Neural cell (in vitro differentiated cells): ENCODE measurements around the gene DLD. TPM values are rescaled to one million over a fixed set of nuclear protein-coding genes. Genes with fewer than 3 reads are reported as not detected.
A peak's percentile ranks its signal among the peaks of the same experiment; 100 is the strongest.

ENCODE experiments used
- H2AFZ ChIP-seq: fragments of 200-600, 300-800 bp; sonication (generic), shearing (Covaris generic); 2 replicates; pipeline ENCODE4 v1.6.0; 2014; ENCODE audit warnings: low read depth, mild to moderate bottlenecking, antibody characterized with exemption, low read length, moderate library complexity
- H3F3A ChIP-seq: fragments of 200-600 bp; shearing (Covaris generic); 2 replicates; pipeline ENCODE4 v1.6.1; 2016; ENCODE audit warnings: mild to moderate bottlenecking, moderate library complexity, mixed read lengths, antibody characterized with exemption, low read length; ENCODE audit not compliant: insufficient read depth, poor library complexity, severe bottlenecking
- H3K27ac ChIP-seq: fragments of 200-600, 300-800 bp; sonication (generic), shearing (Covaris generic); 2 replicates; pipeline ENCODE4 v1.5.1; 2014; ENCODE audit warnings: mild to moderate bottlenecking, low read length, moderate library complexity
- H3K27me3 ChIP-seq: fragments of 300-800, 200-600 bp; sonication (generic), shearing (Covaris generic); 2 replicates; pipeline ENCODE4 v1.6.0; 2014; ENCODE audit warnings: mild to moderate bottlenecking, low read depth, low read length, moderate library complexity; ENCODE audit not compliant: insufficient read depth
- H3K36me3 ChIP-seq: fragments of 300-800, 200-600 bp; sonication (generic), shearing (Covaris generic); 2 replicates; pipeline ENCODE4 v1.5.1; 2014; ENCODE audit warnings: mild to moderate bottlenecking, antibody characterized with exemption, low read length, moderate library complexity; ENCODE audit not compliant: insufficient read depth
- H3K4me2 ChIP-seq: fragments of 300-800, 200-600 bp; sonication (generic), shearing (Covaris generic); 2 replicates; pipeline ENCODE4 v1.6.0; 2014; ENCODE audit warnings: mild to moderate bottlenecking, low read length
- H3K4me3 ChIP-seq: fragments of 300-800, 200-600 bp; sonication (generic), shearing (Covaris generic); 2 replicates; pipeline ENCODE4 v1.5.1; 2014; ENCODE audit warnings: mild to moderate bottlenecking, low read length, moderate library complexity
- H3K79me2 ChIP-seq: fragments of 200-600 bp; shearing (Covaris generic); replicated peaks from 2 replicates; pipeline ENCODE4 v1.6.0; 2014; ENCODE audit warnings: mild to moderate bottlenecking, low read length, moderate library complexity; ENCODE audit not compliant: insufficient read depth
- H3K9ac ChIP-seq: fragments of 300-800, 200-600 bp; sonication (generic), shearing (Covaris generic); 2 replicates; pipeline ENCODE4 v1.6.1; 2016; ENCODE audit warnings: mild to moderate bottlenecking, low read length, mixed read lengths
- H3K9me2 ChIP-seq: fragments of 200-600 bp; shearing (Covaris generic); 2 replicates; pipeline ENCODE4 v1.6.1; 2016; ENCODE audit warnings: mild to moderate bottlenecking, low read length, mixed read lengths; ENCODE audit not compliant: insufficient read depth
- H3K9me3 ChIP-seq: fragments of 200-600, 300-800 bp; sonication (generic), shearing (Covaris generic); 2 replicates; pipeline ENCODE4 v1.6.1; 2016; ENCODE audit warnings: mild to moderate bottlenecking, mixed run types, low read length, moderate library complexity, mixed read lengths
- H4K20me1 ChIP-seq: fragments of 200-600 bp; shearing (Covaris generic); 2 replicates; pipeline ENCODE4 v1.6.1; 2016; ENCODE audit warnings: mild to moderate bottlenecking, mixed run types; ENCODE audit not compliant: insufficient read depth
- EP300 ChIP-seq: fragments of 450-650 bp; conservative IDR thresholded peaks from 2 replicates; pipeline ENCODE4 v1.6.1; 2014; ENCODE audit warnings: antibody characterized with exemption, mild to moderate bottlenecking, moderate library complexity; ENCODE audit not compliant: poor library complexity, severe bottlenecking
- EZH2 ChIP-seq: fragments of 200-600, 300-800 bp; shearing (Covaris generic), sonication (generic); IDR thresholded peaks from 2 replicates; pipeline ENCODE4 v1.6.1; 2014; ENCODE audit warnings: antibody characterized with exemption, low read length, borderline replicate concordance, mild to moderate bottlenecking; ENCODE audit not compliant: insufficient read depth, poor library complexity, severe bottlenecking
- MXI1 ChIP-seq: fragments of 450-650 bp; conservative IDR thresholded peaks from 2 replicates; pipeline ENCODE4 v1.6.1; 2014; ENCODE audit warnings: antibody characterized with exemption, mild to moderate bottlenecking; ENCODE audit not compliant: poor library complexity, severe bottlenecking
- POLR2AphosphoS5 ChIP-seq: IDR thresholded peaks from 2 replicates; pipeline ENCODE4 v1.6.1; 2012
- RAD21 ChIP-seq: fragments of 450-650 bp; conservative IDR thresholded peaks from 2 replicates; pipeline ENCODE4 v1.6.1; 2014; ENCODE audit warnings: antibody characterized with exemption, mild to moderate bottlenecking, moderate library complexity
- SMC3 ChIP-seq: fragments of 450-650 bp; conservative IDR thresholded peaks from 2 replicates; pipeline ENCODE4 v1.6.1; 2014; ENCODE audit warnings: antibody characterized with exemption, mild to moderate bottlenecking, moderate library complexity; ENCODE audit not compliant: poor library complexity
- TAF1 ChIP-seq: IDR thresholded peaks from 2 replicates; pipeline ENCODE4 v1.6.1; 2012; ENCODE audit warnings: low read depth
- polyA plus RNA-seq: library from polyadenylated mRNA; depleted of rRNA; stranded (reverse); fragments of >200 nt; gene quantifications from 2 replicates; pipeline ENCODE4 v1.2.3, GENCODE V29; 2014
- TF ChIP-seq, protein P1 (sequence below): fragments of 450-650 bp; IDR thresholded peaks from 2 replicates; pipeline ENCODE4 v1.5.1; 2014; ENCODE audit warnings: antibody characterized with exemption, mild to moderate bottlenecking, moderate library complexity; ENCODE audit not compliant: poor library complexity, severe bottlenecking
- TF ChIP-seq, protein P2 (sequence below): IDR thresholded peaks from 2 replicates; pipeline ENCODE4 v1.6.1; 2012; ENCODE audit warnings: borderline replicate concordance

DLD gene
- polyA plus RNA-seq, 1 donor from 2014 or later = 214 TPM

DNA sequence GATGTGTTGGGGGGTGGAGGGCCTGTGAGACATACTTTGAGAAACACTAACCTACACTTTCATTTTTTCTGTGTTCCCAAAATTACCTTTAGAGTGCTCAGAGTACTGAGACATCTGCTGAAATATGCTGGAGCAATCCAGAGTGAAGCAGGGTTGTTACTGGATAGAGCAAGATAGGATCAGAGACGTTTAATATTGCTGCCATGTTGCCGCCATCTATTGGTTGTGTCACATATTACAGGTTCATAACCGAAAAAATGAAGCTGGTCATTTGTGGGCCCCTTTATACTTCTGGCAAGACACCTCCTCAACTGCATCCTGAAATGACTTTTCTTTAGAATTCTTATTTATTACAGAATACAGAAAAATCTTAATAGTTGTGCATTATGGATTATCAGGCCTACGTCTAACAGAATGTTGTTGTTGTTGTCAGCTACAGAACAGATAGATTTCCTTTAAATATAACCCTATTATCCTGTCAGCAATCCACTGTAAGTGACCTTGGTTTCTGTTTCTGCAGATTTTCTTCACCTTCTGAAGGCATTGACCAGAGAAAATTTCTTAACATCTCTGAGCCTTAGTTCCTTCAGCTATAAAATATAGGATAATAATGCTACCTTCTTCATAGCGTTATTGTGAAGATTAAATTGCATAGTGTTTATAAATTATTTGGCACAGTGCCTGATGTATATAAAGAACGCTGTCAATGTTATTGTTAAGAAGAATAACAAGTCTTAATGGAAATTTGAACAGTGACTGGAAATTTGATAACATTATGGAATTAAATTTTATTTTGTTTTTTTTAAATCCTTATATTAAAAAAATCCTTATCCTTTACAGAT, 16.2 kb upstream of the DLD start:
- TF ChIP-seq TAF1 = no peak
- TF ChIP-seq, protein P1, sequence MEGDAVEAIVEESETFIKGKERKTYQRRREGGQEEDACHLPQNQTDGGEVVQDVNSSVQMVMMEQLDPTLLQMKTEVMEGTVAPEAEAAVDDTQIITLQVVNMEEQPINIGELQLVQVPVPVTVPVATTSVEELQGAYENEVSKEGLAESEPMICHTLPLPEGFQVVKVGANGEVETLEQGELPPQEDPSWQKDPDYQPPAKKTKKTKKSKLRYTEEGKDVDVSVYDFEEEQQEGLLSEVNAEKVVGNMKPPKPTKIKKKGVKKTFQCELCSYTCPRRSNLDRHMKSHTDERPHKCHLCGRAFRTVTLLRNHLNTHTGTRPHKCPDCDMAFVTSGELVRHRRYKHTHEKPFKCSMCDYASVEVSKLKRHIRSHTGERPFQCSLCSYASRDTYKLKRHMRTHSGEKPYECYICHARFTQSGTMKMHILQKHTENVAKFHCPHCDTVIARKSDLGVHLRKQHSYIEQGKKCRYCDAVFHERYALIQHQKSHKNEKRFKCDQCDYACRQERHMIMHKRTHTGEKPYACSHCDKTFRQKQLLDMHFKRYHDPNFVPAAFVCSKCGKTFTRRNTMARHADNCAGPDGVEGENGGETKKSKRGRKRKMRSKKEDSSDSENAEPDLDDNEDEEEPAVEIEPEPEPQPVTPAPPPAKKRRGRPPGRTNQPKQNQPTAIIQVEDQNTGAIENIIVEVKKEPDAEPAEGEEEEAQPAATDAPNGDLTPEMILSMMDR = peak; percentile 85
- TF ChIP-seq POLR2AphosphoS5 = peak; percentile 55
- TF ChIP-seq SMC3 = peak; percentile 73
- peak; percentile 79 for TF ChIP-seq RAD21
- H3K4me3 ChIP-seq = no peak overlapping the region
- H3K9me2 ChIP-seq = no peaks in the 10 kb centered on the region
- no peaks in the 10 kb centered on the region for H3K27me3 ChIP-seq
- no peaks in the 10 kb centered on the region for H4K20me1 ChIP-seq
- no peaks in the 10 kb centered on the region for H3K36me3 ChIP-seq
- no peak overlapping the region for H3K27ac ChIP-seq
- H3F3A ChIP-seq = no peaks in the 10 kb centered on the region
- H3K9ac ChIP-seq = no peak overlapping the region
- no peak overlapping the region for H3K4me2 ChIP-seq
- H3K79me2 ChIP-seq = no peaks in the 10 kb centered on the region
- H2AFZ ChIP-seq = no peak overlapping the region
- H3K9me3 ChIP-seq = no peaks in the 10 kb centered on the region

- H4K20me1 ChIP-seq = no peaks in the 10 kb centered on the region
- no peak overlapping the region for H3K4me3 ChIP-seq
- no peak overlapping the region for H3K9ac ChIP-seq
- H3K9me3 ChIP-seq = no peaks in the 10 kb centered on the region
- H3K27me3 ChIP-seq = no peaks in the 10 kb centered on the region
- no peaks in the 10 kb centered on the region for H3F3A ChIP-seq
- H2AFZ ChIP-seq = no peak overlapping the region
- no peak overlapping the region for H3K4me2 ChIP-seq
- TF ChIP-seq, protein P1 = no peak
- no peak for TF ChIP-seq EP300
- no peaks in the 10 kb centered on the region for H3K9me2 ChIP-seq
- H3K27ac ChIP-seq = no peak overlapping the region
- no peaks in the 10 kb centered on the region for H3K36me3 ChIP-seq
- H3K79me2 ChIP-seq = no peaks in the 10 kb centered on the region
These were observed 14.1 kb upstream of the DLD start for GRCh38 chr7:107876916-107877315.

DNA sequence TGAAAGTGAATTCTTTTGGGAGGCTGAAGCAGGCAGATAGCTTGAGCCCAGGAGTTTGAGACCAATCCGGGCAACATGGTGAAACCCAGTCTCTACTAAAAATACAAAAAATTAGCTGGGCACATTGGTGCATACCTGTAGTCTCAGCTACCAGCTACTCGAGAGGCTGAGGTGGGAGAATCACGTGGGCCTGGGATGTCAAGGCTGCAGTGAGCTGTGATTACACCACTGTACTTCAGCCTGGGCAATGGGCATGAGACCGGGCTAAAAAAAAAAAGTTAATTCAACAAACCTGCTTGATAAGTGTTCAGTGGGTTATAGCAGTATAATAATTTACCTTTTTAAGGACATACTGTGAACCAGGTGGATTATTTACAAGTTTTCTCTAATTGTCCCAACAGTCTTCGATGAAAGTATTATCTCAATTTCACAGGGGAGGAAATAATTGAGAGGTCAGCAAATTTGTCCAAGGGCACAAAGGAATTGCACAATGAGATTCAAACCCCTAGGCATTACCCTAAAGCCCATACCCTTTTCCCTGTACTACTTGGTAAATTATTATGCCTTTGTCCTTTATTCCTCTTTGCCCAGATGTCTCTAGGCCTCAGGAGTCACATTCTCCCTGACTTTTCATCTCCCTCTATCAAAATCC, 13.1 kb upstream of the DLD start:
- H3K4me2 ChIP-seq = no peak overlapping the region
- no peaks in the 10 kb centered on the region for H3K79me2 ChIP-seq
- H3K9me2 ChIP-seq = no peaks in the 10 kb centered on the region
- H3K9me3 ChIP-seq = no peaks in the 10 kb centered on the region
- H3K36me3 ChIP-seq = no peaks in the 10 kb centered on the region
- H2AFZ ChIP-seq = no peak overlapping the region
- no peak overlapping the region for H3K9ac ChIP-seq
- TF ChIP-seq SMC3 (no peak), MXI1 (no peak), POLR2AphosphoS5 (no peak), TAF1 (no peak), EP300 (no peak), RAD21 (no peak), EZH2 (no peak)
- TF ChIP-seq, protein P1 = no peak
- TF ChIP-seq, protein P2, sequence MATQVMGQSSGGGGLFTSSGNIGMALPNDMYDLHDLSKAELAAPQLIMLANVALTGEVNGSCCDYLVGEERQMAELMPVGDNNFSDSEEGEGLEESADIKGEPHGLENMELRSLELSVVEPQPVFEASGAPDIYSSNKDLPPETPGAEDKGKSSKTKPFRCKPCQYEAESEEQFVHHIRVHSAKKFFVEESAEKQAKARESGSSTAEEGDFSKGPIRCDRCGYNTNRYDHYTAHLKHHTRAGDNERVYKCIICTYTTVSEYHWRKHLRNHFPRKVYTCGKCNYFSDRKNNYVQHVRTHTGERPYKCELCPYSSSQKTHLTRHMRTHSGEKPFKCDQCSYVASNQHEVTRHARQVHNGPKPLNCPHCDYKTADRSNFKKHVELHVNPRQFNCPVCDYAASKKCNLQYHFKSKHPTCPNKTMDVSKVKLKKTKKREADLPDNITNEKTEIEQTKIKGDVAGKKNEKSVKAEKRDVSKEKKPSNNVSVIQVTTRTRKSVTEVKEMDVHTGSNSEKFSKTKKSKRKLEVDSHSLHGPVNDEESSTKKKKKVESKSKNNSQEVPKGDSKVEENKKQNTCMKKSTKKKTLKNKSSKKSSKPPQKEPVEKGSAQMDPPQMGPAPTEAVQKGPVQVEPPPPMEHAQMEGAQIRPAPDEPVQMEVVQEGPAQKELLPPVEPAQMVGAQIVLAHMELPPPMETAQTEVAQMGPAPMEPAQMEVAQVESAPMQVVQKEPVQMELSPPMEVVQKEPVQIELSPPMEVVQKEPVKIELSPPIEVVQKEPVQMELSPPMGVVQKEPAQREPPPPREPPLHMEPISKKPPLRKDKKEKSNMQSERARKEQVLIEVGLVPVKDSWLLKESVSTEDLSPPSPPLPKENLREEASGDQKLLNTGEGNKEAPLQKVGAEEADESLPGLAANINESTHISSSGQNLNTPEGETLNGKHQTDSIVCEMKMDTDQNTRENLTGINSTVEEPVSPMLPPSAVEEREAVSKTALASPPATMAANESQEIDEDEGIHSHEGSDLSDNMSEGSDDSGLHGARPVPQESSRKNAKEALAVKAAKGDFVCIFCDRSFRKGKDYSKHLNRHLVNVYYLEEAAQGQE = no peak
- H3K4me3 ChIP-seq = no peak overlapping the region
- H3F3A ChIP-seq = no peaks in the 10 kb centered on the region
- H4K20me1 ChIP-seq = no peaks in the 10 kb centered on the region
- no peaks in the 10 kb centered on the region for H3K27me3 ChIP-seq
- no peak overlapping the region for H3K27ac ChIP-seq
